ENCODE data around the gene GRPR.

GRCh38 chrX:16196829-16197228 is 73.5 kb downstream of the GRPR start:
- TF ChIP-seq EP300 (IDR thresholded peaks at IDR 0.05) (no peak), POLR2A (IDR thresholded peaks at IDR 0.05) (no peak)
- TF ChIP-seq, protein P1, sequence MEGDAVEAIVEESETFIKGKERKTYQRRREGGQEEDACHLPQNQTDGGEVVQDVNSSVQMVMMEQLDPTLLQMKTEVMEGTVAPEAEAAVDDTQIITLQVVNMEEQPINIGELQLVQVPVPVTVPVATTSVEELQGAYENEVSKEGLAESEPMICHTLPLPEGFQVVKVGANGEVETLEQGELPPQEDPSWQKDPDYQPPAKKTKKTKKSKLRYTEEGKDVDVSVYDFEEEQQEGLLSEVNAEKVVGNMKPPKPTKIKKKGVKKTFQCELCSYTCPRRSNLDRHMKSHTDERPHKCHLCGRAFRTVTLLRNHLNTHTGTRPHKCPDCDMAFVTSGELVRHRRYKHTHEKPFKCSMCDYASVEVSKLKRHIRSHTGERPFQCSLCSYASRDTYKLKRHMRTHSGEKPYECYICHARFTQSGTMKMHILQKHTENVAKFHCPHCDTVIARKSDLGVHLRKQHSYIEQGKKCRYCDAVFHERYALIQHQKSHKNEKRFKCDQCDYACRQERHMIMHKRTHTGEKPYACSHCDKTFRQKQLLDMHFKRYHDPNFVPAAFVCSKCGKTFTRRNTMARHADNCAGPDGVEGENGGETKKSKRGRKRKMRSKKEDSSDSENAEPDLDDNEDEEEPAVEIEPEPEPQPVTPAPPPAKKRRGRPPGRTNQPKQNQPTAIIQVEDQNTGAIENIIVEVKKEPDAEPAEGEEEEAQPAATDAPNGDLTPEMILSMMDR (IDR thresholded peaks at IDR 0.05), result no peak
